ENCODE results near the gene ELP1.
"Not testable (repeated sequence)": the region's sequence is repeated elsewhere in the genome, so short reads cannot be mapped to it uniquely, and the experiment has no call there.

Gene ELP1

GRCh38 chr9:108851138-108851537, 82.8 kb downstream of the ELP1 start:
- DNase-seq, result no peak

GRCh38 chr9:108850293-108850897, 83.5 kb downstream of the ELP1 start:
- peak; percentile 22 to 37 for DNase-seq

- not testable (repeated sequence) for DNase-seq
Observed at GRCh38 chr9:108848296-108848695, 85.6 kb downstream of the ELP1 start.

- DNase-seq, result no peak
Observed at GRCh38 chr9:108845947-108846346, 88.0 kb downstream of the ELP1 start.

- DNase-seq, result no peak
Observed at GRCh38 chr9:108845507-108845906, 88.4 kb downstream of the ELP1 start.

GRCh38 chr9:108844856-108845255, 89.1 kb downstream of the ELP1 start:
- DNase-seq, result no peak

GRCh38 chr9:108844391-108844790, 89.5 kb downstream of the ELP1 start:
- no peak for DNase-seq

GRCh38 chr9:108842610-108843295, 91.2 kb downstream of the ELP1 start:
- no peak for DNase-seq

- not testable (repeated sequence) for DNase-seq
Observed at GRCh38 chr9:108839561-108839960, 94.4 kb downstream of the ELP1 start.

GRCh38 chr9:108838017-108838416, 95.9 kb downstream of the ELP1 start:
- DNase-seq, result no peak

GRCh38 chr9:108837530-108837929, 96.4 kb downstream of the ELP1 start:
- no peak for DNase-seq

- no peak for DNase-seq
Observed at GRCh38 chr9:108836781-108837180, 97.1 kb downstream of the ELP1 start.

- DNase-seq, result no peak
Observed at GRCh38 chr9:108836319-108836718, 97.6 kb downstream of the ELP1 start.

GRCh38 chr9:108835831-108836230, 98.1 kb downstream of the ELP1 start:
- DNase-seq, result no peak

GRCh38 chr9:108834959-108835665, 98.8 kb downstream of the ELP1 start:
- peak; percentile 72 to 81 for DNase-seq

- DNase-seq, result no peak
Observed at GRCh38 chr9:108832179-108832500, 101.8 kb downstream of the ELP1 start.

- DNase-seq, result no peak
Observed at GRCh38 chr9:108831496-108832178, 102.3 kb downstream of the ELP1 start.

GRCh38 chr9:108830272-108830671, 103.7 kb downstream of the ELP1 start:
- DNase-seq, result no peak

GRCh38 chr9:108823829-108824228, 110.1 kb downstream of the ELP1 start:
- no peak for DNase-seq
